ENCODE data around the gene FAM20B. TPM values are rescaled to one million over a fixed set of nuclear protein-coding genes. Genes with fewer than 3 reads are reported as not detected.

FAM20B gene
- total and polyA plus RNA-seq, 2 experiments from 2014 or later = 5.3 to 22.5 TPM

GRCh38 chr1:178976541-178976940 lies 49.2 kb upstream of the FAM20B start:
- H4K20me1 ChIP-seq (replicated peaks; ENCODE audit: insufficient read depth) = no peaks in the 10 kb centered on the region
- peaks cover 13% of the 10 kb centered on the region for H3K4me1 Mint-ChIP-seq
- H3K36me3 Mint-ChIP-seq (ENCODE audit: low read depth) = peaks cover 18% of the 10 kb centered on the region
- H3F3A ChIP-seq (replicated peaks; ENCODE audit: low read depth) = no peaks in the 10 kb centered on the region
- H3K4me1 ChIP-seq (ENCODE audit: insufficient read depth) = no peaks in the 10 kb centered on the region; the same call in 1 of the 2 replicates
- H3K4me3 ChIP-seq = no peak overlapping the region
- no peak overlapping the region for H3K27ac ChIP-seq (ENCODE audit: low read depth)
- H3K27me3 ChIP-seq (ENCODE audit: insufficient read depth) = no peaks in the 10 kb centered on the region
- DNase-seq (ENCODE audit: low spot score) (no peak), ATAC-seq (no peak)
- H3K4me2 ChIP-seq = no peak overlapping the region
- H2AFZ ChIP-seq = no peak overlapping the region
- no peaks in the 10 kb centered on the region for H3K36me3 ChIP-seq (ENCODE audit: insufficient read depth)
- H3K9me3 Mint-ChIP-seq = peaks cover 33% of the 10 kb centered on the region
- no peak for TF ChIP-seq STAT1 (IDR thresholded peaks at IDR 0.05; ENCODE audit: unreplicated experiment)
- no peak for TF ChIP-seq ZNF114 (CRISPR knock-in tag; IDR thresholded peaks at IDR 0.05)
- no peak for TF ChIP-seq NANOG (IDR thresholded peaks at IDR 0.05; ENCODE audit: borderline replicate concordance)
- no peak for TF ChIP-seq ZNF331 (CRISPR knock-in tag; IDR thresholded peaks at IDR 0.05; ENCODE audit: low read depth)
- no peak for TF ChIP-seq EZH2 (IDR thresholded peaks at IDR 0.05; ENCODE audit: low read depth, unreplicated experiment)
- TF ChIP-seq, protein P1, sequence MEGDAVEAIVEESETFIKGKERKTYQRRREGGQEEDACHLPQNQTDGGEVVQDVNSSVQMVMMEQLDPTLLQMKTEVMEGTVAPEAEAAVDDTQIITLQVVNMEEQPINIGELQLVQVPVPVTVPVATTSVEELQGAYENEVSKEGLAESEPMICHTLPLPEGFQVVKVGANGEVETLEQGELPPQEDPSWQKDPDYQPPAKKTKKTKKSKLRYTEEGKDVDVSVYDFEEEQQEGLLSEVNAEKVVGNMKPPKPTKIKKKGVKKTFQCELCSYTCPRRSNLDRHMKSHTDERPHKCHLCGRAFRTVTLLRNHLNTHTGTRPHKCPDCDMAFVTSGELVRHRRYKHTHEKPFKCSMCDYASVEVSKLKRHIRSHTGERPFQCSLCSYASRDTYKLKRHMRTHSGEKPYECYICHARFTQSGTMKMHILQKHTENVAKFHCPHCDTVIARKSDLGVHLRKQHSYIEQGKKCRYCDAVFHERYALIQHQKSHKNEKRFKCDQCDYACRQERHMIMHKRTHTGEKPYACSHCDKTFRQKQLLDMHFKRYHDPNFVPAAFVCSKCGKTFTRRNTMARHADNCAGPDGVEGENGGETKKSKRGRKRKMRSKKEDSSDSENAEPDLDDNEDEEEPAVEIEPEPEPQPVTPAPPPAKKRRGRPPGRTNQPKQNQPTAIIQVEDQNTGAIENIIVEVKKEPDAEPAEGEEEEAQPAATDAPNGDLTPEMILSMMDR (conservative IDR thresholded peaks at IDR 0.05; ENCODE audit: low read depth in 2 of 2) = no peak
- TF ChIP-seq JUNB (IDR thresholded peaks at IDR 0.05; ENCODE audit: unreplicated experiment) = no peak
- TF ChIP-seq POLR2AphosphoS5 (IDR thresholded peaks at IDR 0.05; ENCODE audit: low read depth) = no peak
- no peak for TF ChIP-seq ZNF462 (CRISPR knock-in tag; IDR thresholded peaks at IDR 0.05)
- no peak for TF ChIP-seq EZH2phosphoT487 (IDR thresholded peaks at IDR 0.05; ENCODE audit: unreplicated experiment)
- TF ChIP-seq ETS1 (IDR thresholded peaks at IDR 0.05) = no peak
- TF ChIP-seq CREB1 (CRISPR knock-in tag; IDR thresholded peaks at IDR 0.05; ENCODE audit: low read depth) = no peak
- TF ChIP-seq REST (IDR thresholded peaks at IDR 0.05; ENCODE audit: unreplicated experiment) = no peak
- H3K27me3 Mint-ChIP-seq (ENCODE audit: insufficient read depth, low read depth, poor library complexity) = no peaks in the 10 kb centered on the region
- H3K4me3 Mint-ChIP-seq = no peak overlapping the region
- H3K79me2 ChIP-seq (replicated peaks; ENCODE audit: insufficient read depth) = no peaks in the 10 kb centered on the region
- H3K27ac Mint-ChIP-seq = no peak overlapping the region
- H3K9me2 ChIP-seq (ENCODE audit: insufficient read depth) = no peaks in the 10 kb centered on the region

Data from GM23338 (cell line).